ENCODE measurements around the gene ADTRP. TPM values are rescaled to one million over a fixed set of nuclear protein-coding genes. Genes with fewer than 3 reads are reported as not detected.

ADTRP gene
- total RNA-seq, 1 experiment from 2014 or later: 0.86 TPM

GRCh38 chr6:11804701-11805100 is 26.1 kb upstream of the ADTRP start:
- intact Hi-C loops (cut with micrococcal nuclease): no loop called here
- ChIA-PET RAD21 (ENCODE audit: low non-redundant PET in 1 of 2, low total read pairs in 2 of 2, uncharacterized antibody in 2 of 2, unreplicated experiment in 2 of 2) (no interaction called here), POLR2A (no interaction called here), CTCF (no interaction called here)
- Histone ChIP-seq H2AFZ (ENCODE audit: low read depth, low read length, poor library complexity, severe bottlenecking) (no peak overlapping the region), H3K36me3 (ENCODE audit: control insufficient read depth in 1 of 2, insufficient read depth in 2 of 2, low read length in 2 of 2) (no peaks in the 10 kb centered on the region), H3K9me3 (ENCODE audit: control insufficient read depth in 1 of 2, insufficient read depth in 1 of 2, low read depth in 1 of 2, low read length in 2 of 2) (no peaks in the 10 kb centered on the region), H4K20me1 (ENCODE audit: insufficient read depth) (no peaks in the 10 kb centered on the region), H3K4me2 (ENCODE audit: low read length) (no peak overlapping the region), H3K4me1 (ENCODE audit: control insufficient read depth in 1 of 2, insufficient read depth in 2 of 2, low read length in 2 of 2) (no peaks in the 10 kb centered on the region), H3K27me3 (ENCODE audit: insufficient read depth, low read length) (no peaks in the 10 kb centered on the region), H3K4me3 (replicated peaks in 1 of 2; ENCODE audit: low read depth in 1 of 2, low read length in 2 of 2) (no peak overlapping the region), H3K79me2 (ENCODE audit: insufficient read depth, low read length) (no peaks in the 10 kb centered on the region), H3K9ac (ENCODE audit: low read length) (no peak overlapping the region), H3K27ac (ENCODE audit: low read depth, low read length) (no peak overlapping the region), H3K9me2 (ENCODE audit: insufficient read depth) (no peaks in the 10 kb centered on the region)
- ATAC-seq (no peak), DNase-seq (ENCODE audit: low read depth, low spot score) (no peak)
- BruUV-seq (replicated peaks): no TSS peak
- TF ChIP-seq EGR1 (IDR thresholded peaks at IDR 0.05; ENCODE audit: low read depth): no peak
- no peak for TF ChIP-seq CTCF (IDR thresholded peaks at IDR 0.05 in 2 of 3, conservative IDR thresholded peaks at IDR 0.05 in 1 of 3; ENCODE audit: borderline replicate concordance in 1 of 3, insufficient read depth in 1 of 3, low read depth in 2 of 3, low read length in 2 of 3)
- TF ChIP-seq REST (IDR thresholded peaks at IDR 0.05; ENCODE audit: low read depth): no peak
- TF ChIP-seq SP1 (IDR thresholded peaks at IDR 0.05; ENCODE audit: low read depth): no peak
- no peak for TF ChIP-seq SIN3A (IDR thresholded peaks at IDR 0.05; ENCODE audit: low read depth)
- TF ChIP-seq ATF3 (IDR thresholded peaks at IDR 0.05): no peak
- no peak for TF ChIP-seq JUND (IDR thresholded peaks at IDR 0.05)
- no peak for TF ChIP-seq YY1 (IDR thresholded peaks at IDR 0.05; ENCODE audit: extremely low read depth, insufficient replicate concordance, low read depth, low read length)
- no peak for TF ChIP-seq MAX (IDR thresholded peaks at IDR 0.05)

Measured in HCT116 (cell line).